Measurements from ENCODE around the gene FAM9C.
"Not testable (repeated sequence)": the region's sequence is repeated elsewhere in the genome, so short reads cannot be mapped to it uniquely, and the experiment has no call there.

Gene FAM9C

DNA sequence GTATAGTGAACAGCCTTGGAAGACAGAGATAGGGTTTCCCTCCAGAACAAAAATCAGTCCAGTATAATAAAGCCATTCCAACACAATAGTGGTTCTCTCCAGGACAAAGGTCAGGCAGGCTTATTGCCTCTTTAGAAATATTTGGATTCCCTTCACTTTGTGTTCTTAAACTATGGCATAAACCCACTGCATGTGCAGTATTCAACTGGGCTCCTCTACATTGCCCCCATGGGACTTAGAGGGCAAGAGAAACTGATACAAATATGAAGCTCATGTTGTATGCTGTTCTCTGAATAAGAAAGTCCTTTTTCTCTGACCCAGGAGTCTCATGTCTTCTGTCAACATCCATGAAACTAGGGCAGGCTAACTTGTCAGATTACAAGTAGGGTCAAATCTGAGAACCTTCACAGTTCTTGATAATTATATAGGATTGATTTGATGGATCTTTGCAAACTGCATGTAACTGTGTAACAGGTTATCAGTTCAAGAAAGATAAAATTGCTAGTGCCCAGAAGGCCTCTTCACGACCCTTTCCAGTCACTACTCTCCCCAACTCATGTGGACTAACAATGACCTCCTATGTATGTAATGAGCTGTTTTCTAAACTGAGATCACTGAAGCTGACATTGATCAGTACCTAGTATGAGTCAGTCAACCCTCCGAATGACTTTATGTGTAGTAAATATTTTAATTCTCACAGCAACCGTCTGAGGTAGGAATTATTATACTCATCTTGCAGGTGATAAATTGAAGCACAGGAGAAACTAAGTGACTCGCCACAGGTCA lies 31.9 kb upstream of the FAM9C start:
- peak; percentile 80 for DNase-seq

DNA sequence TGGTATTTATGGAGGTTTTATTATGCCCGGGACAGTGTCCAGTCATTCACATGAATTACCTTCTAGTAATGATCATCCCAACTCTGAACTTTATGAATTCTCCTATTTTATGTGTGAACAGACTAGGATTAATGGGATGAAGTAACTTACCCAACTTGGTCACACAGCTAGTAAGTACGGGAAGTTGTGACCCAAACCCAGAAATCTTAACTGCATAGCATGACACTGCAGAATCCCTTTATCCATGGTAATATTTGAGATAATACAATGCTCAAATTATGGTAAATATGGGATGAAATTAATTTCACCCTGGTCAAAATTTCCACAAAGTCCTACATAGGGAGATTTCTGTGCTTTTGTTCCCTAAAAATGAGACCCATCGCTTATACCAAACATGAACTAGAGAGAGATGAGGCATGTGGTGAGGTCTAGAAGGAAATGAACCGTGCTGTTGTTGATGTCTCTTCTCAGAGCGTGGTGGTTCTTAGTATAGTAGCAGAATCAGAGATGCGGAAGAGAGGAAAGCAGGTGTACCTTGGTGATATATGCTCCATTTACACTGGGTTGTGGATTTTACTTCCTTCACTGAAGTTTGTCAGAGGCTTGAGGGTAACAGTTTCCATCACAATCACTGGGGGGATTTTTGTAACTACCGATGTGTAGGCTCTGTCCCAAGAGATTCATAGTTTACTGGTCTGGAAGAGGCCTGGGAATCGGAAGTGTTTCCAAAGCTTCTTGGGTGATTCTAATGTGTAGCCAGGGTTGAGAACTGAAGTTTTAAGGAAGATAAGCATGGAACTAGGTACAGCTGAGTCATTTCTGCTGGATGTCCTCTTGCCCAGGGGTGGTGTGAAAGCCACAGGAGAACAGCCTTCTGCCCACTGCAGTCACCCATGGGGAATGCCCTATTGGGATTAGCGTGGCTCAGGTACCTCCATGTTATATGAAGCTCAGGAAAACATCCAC lies 30.2 kb upstream of the FAM9C start:
- no peak for DNase-seq

GRCh38 chrX:13069771-13070416 lies 25.5 kb upstream of the FAM9C start:
- DNase-seq = no peak

GRCh38 chrX:13068651-13069050 lies 24.2 kb upstream of the FAM9C start:
- DNase-seq = no peak

DNA sequence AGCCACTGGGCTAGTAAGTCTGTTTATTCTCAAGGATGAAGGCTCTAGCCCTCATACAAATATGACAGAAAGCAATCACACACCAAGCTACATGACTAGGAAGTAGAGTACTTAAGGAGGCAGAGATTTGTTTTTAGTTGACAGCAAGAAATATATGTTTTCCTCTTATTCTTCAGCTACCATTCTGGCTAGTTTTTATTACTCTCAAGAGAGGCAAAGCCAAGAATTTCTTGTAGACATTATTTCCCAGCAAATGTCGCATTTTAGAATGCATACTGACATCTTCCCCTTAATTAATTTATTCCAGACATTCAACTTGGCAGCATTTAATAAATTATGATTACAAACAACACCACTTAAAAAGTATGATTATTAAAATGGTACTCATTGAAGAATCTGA lies 23.4 kb upstream of the FAM9C start:
- no peak for DNase-seq

DNA sequence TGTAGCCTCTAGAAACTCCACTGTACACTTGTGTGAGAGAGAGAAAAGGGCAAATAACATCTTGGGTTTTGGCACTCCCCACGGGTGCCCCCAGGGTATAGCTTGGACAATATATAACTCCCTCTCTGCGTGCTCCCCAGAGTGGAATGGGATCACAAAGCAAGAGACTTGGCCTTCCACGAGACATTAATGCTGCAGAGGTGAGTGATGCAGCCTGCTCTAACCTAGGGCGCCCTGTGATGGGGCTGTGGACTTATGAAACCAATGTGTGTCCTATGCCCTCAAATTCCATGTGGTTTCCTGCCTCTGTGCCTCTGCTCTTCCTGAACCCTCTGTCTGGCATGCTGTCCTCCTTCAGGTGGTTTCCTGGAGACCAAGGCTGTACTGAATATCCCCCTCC lies 22.0 kb upstream of the FAM9C start:
- no peak for DNase-seq

- no peak for DNase-seq
Observed at GRCh38 chrX:13064599-13065143, 20.3 kb upstream of the FAM9C start.

DNA sequence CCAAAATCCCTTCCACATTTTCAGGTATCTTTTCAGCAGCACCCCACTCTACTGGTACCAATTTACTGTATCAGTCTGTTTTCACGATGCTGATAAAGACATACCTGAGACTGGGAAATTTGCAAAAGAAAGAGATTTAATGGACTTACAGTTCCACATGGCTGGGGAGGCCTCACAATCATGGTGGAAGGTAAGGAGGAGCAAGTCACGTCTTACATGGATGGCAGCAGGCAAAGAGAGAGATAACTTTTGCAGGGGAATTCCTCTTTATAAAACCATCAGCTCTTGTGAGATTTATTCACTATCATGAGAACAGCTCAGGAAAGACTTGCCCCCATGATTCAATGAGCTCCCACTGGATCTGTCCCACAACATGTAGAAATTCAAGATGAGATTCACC lies 18.7 kb upstream of the FAM9C start:
- DNase-seq = not testable (repeated sequence)

- not testable (repeated sequence) for DNase-seq
Observed at GRCh38 chrX:13062331-13062730, 17.9 kb upstream of the FAM9C start.

DNA sequence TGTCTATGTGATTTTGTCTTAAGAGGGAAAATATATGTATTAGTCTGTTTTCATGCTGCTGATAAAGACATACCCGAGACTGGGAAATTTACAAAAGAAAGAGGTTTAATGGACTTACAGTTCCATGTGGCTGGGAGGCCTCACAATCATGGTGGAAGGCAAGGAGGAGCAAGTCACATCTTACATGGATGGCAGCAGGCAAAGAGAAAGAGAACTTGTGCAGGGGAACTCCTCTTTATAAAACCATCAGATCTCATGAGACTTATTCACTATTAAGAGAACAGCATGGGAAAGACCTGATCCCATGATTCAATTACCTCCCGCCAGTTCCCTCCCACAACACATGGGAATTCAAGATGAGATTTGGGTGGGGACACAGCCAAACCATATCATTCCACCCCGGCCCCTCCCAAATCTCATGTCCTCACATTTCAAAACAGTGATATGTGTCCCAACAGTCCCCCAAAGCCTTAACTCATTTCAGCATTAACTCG lies 16.8 kb upstream of the FAM9C start:
- not testable (repeated sequence) for DNase-seq

DNA sequence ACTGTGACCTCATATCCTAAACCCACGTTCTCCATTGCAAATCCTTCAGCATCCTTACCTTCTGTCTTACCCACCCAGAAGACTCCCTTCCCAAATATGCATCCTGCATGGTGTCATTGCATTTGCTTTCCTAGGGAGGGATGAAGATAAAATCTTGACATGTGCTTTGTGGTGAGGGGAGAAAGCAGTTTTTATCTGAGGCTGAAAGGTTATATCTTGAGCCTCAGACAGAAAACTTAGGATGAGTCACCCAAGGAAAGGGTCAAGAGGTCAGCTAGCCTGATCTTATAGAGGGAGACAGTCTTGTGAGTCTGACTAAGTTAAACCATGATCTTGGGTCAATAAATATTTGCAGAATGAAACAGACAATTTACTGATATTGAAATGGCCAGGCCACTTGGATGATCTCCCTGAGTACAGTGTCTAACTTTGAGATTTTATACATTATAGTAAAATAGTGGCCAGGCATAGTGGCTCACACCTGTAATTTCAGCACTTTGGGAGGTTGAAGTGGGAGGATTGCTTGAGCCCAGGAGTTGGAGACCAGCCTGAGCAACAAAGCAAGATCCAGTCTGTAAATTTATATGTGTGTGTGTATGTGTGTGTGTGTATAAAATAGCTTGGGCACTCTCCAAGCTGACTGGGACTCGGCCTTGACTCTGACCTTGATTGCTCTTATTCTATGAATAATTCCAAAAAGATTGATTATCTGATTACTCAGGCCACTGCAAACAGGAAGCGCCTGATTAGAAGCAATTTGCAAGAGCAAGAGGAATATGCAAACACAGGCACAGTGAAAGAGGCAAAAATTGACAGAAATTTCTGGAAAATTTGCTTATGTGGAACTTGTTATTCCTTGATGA lies 15.4 kb upstream of the FAM9C start:
- no peak for DNase-seq

DNA sequence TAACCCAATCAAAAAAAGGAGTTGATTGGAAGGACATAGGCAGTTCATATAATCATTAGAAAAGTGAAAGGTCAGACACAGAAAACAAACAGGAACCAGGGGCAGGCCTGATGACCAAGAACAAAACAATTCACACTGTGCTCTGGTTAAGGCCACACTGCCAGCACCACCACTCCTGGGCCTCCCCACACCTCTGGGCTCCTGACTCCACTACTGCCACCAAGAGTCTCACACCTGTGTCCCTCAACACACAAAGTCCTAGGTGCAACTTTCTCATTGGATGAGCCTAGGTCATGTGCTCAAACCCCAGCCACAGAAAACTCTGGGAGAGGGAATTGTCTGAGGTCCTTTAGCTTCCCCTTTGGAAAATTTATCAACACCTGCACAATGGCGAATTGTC lies 11.1 kb upstream of the FAM9C start:
- no peak for DNase-seq

- no peak for DNase-seq
Observed at GRCh38 chrX:13053171-13053570, 8.8 kb upstream of the FAM9C start.

- DNase-seq = peak; percentile 61
Observed at GRCh38 chrX:13051529-13052172, 7.2 kb upstream of the FAM9C start.

GRCh38 chrX:13051167-13051528 lies 6.7 kb upstream of the FAM9C start:
- DNase-seq = no peak

- DNase-seq = no peak
Observed at GRCh38 chrX:13050151-13050550, 5.7 kb upstream of the FAM9C start.

GRCh38 chrX:13048280-13048679 lies 3.9 kb upstream of the FAM9C start:
- DNase-seq = no peak

DNA sequence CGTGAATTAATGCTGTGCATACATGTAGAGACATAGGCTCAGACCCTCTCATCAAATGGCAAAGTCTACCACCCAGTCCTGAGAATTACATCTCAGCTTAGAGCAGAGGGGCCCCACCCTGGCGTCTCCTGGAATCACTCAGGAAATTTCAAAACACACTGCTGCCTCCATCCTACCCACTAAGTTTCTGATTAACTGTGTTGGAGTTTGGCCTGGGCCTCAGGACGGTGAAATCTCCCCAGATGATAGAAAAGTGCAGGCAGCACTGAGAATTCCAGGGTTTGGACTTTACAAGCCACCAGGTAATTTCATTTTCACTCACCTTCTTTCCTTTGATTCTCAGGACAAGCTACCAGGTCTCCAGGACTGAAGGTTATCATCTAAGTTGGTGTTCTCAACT lies 3.3 kb upstream of the FAM9C start:
- DNase-seq = no peak

- no peak for DNase-seq
Observed at GRCh38 chrX:13046141-13046855, 1.9 kb upstream of the FAM9C start.

DNA sequence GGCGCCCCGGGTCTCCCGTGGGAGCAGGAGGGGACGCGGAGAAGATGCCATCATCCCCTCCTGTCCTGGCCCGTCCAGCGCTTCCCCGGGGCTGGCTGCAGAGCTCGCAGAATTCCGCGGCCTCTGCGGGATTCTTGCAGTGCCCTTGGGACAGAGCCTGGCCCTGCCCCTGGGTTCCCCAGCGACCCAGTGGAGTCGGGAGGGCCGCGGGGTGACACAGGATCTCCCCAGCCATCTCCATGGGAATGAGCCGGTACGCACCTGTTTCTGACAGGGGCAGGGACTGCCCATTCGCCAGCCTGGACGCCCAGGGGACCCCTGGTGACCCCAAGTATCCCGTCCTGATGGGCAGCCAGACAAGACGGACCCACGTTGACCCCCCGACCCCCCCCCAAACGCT lies 482 bp downstream of the FAM9C start:
- DNase-seq = no peak

GRCh38 chrX:13043138-13043537 lies 1.3 kb downstream of the FAM9C start:
- no peak for DNase-seq

Data from activated CD4-positive, alpha-beta T cell treated with anti-CD3 and anti-CD28 coated beads, Interleukin-2, amount 50 U/mL, for 16 hours (primary cell).